Ammon's horn (tissue), 1 donor: Measurements from ENCODE around the gene CEACAM21.

Experiments
- DNase-seq: peaks from one replicate; pipeline ENCODE4 v3.0.0-alpha.2; 2016; ENCODE audit warnings: low spot score

CEACAM21 gene

GRCh38 chr19:41575998-41576397 lies at the start of gene CEACAM21:
Gene CEACAM21 (plus strand): TSS chr19:41576166. CDS start chr19:41576275, 109 bp downstream.
- peak; percentile 76 for DNase-seq

- DNase-seq, result no peak
Observed at GRCh38 chr19:41527089-41527488, 48.9 kb upstream of the CEACAM21 start.

GRCh38 chr19:41528106-41528505 lies 47.9 kb upstream of the CEACAM21 start:
- no peak for DNase-seq

- no peak for DNase-seq
Observed at GRCh38 chr19:41529484-41530183, 46.3 kb upstream of the CEACAM21 start.

- no peak for DNase-seq
Observed at GRCh38 chr19:41530184-41530534, 45.8 kb upstream of the CEACAM21 start.

GRCh38 chr19:41530761-41531301 lies 45.1 kb upstream of the CEACAM21 start:
- DNase-seq, result peak; percentile 34

- DNase-seq, result peak; percentile 67
Observed at GRCh38 chr19:41531438-41532311, 44.3 kb upstream of the CEACAM21 start.

- no peak for DNase-seq
Observed at GRCh38 chr19:41532526-41532925, 43.4 kb upstream of the CEACAM21 start.

- DNase-seq, result no peak
Observed at GRCh38 chr19:41533671-41534215, 42.2 kb upstream of the CEACAM21 start.

- no peak for DNase-seq
Observed at GRCh38 chr19:41535029-41535622, 40.8 kb upstream of the CEACAM21 start.

GRCh38 chr19:41537789-41538188 lies 38.2 kb upstream of the CEACAM21 start:
- no peak for DNase-seq

GRCh38 chr19:41540041-41540695 lies 35.8 kb upstream of the CEACAM21 start:
- DNase-seq, result no peak

GRCh38 chr19:41541990-41542584 lies 33.9 kb upstream of the CEACAM21 start:
- peak; percentile 29 for DNase-seq

GRCh38 chr19:41542622-41543021 lies 33.3 kb upstream of the CEACAM21 start:
- no peak for DNase-seq

GRCh38 chr19:41543582-41543981 lies 32.4 kb upstream of the CEACAM21 start:
- DNase-seq, result no peak

GRCh38 chr19:41545547-41545946 lies 30.4 kb upstream of the CEACAM21 start:
- DNase-seq, result no peak

- DNase-seq, result peak; percentile 60
Observed at GRCh38 chr19:41546386-41546789, 29.6 kb upstream of the CEACAM21 start.

- DNase-seq, result no peak
Observed at GRCh38 chr19:41546961-41547360, 29.0 kb upstream of the CEACAM21 start.

GRCh38 chr19:41547569-41547968 lies 28.4 kb upstream of the CEACAM21 start:
- DNase-seq, result no peak

GRCh38 chr19:41548047-41548446 lies 27.9 kb upstream of the CEACAM21 start:
- no peak for DNase-seq

GRCh38 chr19:41548954-41549688 lies 26.8 kb upstream of the CEACAM21 start:
- peak; percentile 52 for DNase-seq
